ENCODE data around the gene ARHGAP10.

- no peak for TF ChIP-seq NFIC (IDR thresholded peaks at IDR 0.05)
- TF ChIP-seq TCF12 (IDR thresholded peaks at IDR 0.05; ENCODE audit: low read depth): no peak
Measured at GRCh38 chr4:148076964-148077363, 345.1 kb downstream of the ARHGAP10 start.
